Measurements from ENCODE around the gene KCNJ16.

DNA sequence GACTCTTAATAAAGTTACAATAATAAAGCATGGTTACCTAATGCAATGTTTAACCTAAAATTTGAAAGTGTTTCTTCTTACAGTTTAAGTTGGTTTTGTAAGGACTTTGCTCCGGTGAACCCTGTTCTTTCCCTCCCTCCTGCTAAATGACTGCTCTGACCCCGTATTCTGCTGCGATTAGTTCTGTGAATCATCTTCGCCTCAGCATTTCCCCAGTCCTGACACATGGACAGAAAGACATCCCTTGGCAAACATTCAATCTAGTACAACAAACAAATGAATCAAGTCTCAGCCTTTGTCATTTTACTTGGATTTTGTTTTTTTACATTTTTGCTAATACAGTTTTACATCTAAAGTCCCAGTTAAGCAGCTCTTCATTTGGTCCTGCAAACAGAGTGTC is 109.7 kb downstream of the KCNJ16 start:
- TF ChIP-seq, protein P1, sequence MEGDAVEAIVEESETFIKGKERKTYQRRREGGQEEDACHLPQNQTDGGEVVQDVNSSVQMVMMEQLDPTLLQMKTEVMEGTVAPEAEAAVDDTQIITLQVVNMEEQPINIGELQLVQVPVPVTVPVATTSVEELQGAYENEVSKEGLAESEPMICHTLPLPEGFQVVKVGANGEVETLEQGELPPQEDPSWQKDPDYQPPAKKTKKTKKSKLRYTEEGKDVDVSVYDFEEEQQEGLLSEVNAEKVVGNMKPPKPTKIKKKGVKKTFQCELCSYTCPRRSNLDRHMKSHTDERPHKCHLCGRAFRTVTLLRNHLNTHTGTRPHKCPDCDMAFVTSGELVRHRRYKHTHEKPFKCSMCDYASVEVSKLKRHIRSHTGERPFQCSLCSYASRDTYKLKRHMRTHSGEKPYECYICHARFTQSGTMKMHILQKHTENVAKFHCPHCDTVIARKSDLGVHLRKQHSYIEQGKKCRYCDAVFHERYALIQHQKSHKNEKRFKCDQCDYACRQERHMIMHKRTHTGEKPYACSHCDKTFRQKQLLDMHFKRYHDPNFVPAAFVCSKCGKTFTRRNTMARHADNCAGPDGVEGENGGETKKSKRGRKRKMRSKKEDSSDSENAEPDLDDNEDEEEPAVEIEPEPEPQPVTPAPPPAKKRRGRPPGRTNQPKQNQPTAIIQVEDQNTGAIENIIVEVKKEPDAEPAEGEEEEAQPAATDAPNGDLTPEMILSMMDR (IDR thresholded peaks at IDR 0.05) = no peak
- TF ChIP-seq POLR2A (IDR thresholded peaks at IDR 0.05) (no peak), EP300 (IDR thresholded peaks at IDR 0.05) (no peak)
